ENCODE measurements around the gene DCAF15. TPM values are rescaled to one million over a fixed set of nuclear protein-coding genes. Genes with fewer than 3 reads are reported as not detected.
A peak's percentile ranks its signal among the peaks of the same experiment; 100 is the strongest.

DCAF15 gene
- total RNA-seq, 1 donor from 2014 or later = 6.3 TPM

- no peak for TF ChIP-seq CTCF (IDR thresholded peaks at IDR 0.05; ENCODE audit: insufficient read depth, low read length, severe bottlenecking)
- H3K4me3 ChIP-seq (ENCODE audit: low read depth, low read length) = no peak overlapping the region
- FAIRE-seq (no peak), DNase-seq (ENCODE audit: low read depth) (no peak)
- H3K36me3 ChIP-seq (ENCODE audit: control insufficient read depth, insufficient read depth, low read length) = peaks cover 17% of the 10 kb centered on the region
- H3K27me3 ChIP-seq (ENCODE audit: control insufficient read depth, insufficient read depth, low read length) = no peaks in the 10 kb centered on the region
Observed at GRCh38 chr19:13929340-13929739, 23.0 kb upstream of the DCAF15 start.

- TF ChIP-seq CTCF (IDR thresholded peaks at IDR 0.05; ENCODE audit: insufficient read depth, low read length, severe bottlenecking) = no peak
- no peak for DNase-seq (ENCODE audit: low read depth)
- Histone ChIP-seq H3K36me3 (ENCODE audit: control insufficient read depth, insufficient read depth, low read length) (peaks cover 12% of the 10 kb centered on the region), H3K4me3 (ENCODE audit: low read depth, low read length) (no peak overlapping the region), H3K27me3 (ENCODE audit: control insufficient read depth, insufficient read depth, low read length) (no peaks in the 10 kb centered on the region)
- FAIRE-seq = no peak
Observed at GRCh38 chr19:13929956-13930355, 22.4 kb upstream of the DCAF15 start.

DNA sequence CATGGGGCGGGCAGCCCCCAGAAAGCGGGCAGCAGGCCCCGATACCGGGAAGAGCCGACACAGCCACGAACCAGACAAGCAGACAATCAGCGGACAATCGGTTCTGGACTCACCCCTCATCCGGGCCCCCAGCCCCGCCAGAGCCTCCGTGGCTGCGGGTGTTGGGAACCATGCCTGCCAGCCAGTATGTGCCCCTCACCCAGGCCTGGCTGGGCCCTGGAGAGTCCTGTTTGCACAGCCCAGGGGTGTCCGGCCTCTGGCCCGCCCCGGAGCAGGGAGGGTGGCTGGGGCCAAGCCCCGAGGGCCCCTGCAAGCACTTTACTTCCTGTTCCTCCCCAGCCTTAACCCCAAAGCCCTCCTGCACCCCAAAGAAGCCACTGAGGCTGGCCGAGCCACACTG lies 21.9 kb upstream of the DCAF15 start:
- DNase-seq (ENCODE audit: low read depth) (no peak), FAIRE-seq (no peak)
- TF ChIP-seq CTCF (IDR thresholded peaks at IDR 0.05; ENCODE audit: insufficient read depth, low read length, severe bottlenecking) = no peak
- Histone ChIP-seq H3K36me3 (ENCODE audit: control insufficient read depth, insufficient read depth, low read length) (peaks cover 12% of the 10 kb centered on the region), H3K27me3 (ENCODE audit: control insufficient read depth, insufficient read depth, low read length) (no peaks in the 10 kb centered on the region), H3K4me3 (ENCODE audit: low read depth, low read length) (no peak overlapping the region)

GRCh38 chr19:13931391-13932148 lies 20.7 kb upstream of the DCAF15 start:
- TF ChIP-seq CTCF (IDR thresholded peaks at IDR 0.05; ENCODE audit: insufficient read depth, low read length, severe bottlenecking) = no peak
- Histone ChIP-seq H3K27me3 (ENCODE audit: control insufficient read depth, insufficient read depth, low read length) (no peaks in the 10 kb centered on the region), H3K4me3 (ENCODE audit: low read depth, low read length) (no peak overlapping the region), H3K36me3 (ENCODE audit: control insufficient read depth, insufficient read depth, low read length) (peaks cover 10% of the 10 kb centered on the region)
- DNase-seq (ENCODE audit: low read depth) (no peak), FAIRE-seq (no peak)

GRCh38 chr19:13932149-13932637 lies 20.1 kb upstream of the DCAF15 start:
- Histone ChIP-seq H3K36me3 (ENCODE audit: control insufficient read depth, insufficient read depth, low read length) (peaks cover 5% of the 10 kb centered on the region), H3K27me3 (ENCODE audit: control insufficient read depth, insufficient read depth, low read length) (no peaks in the 10 kb centered on the region), H3K4me3 (ENCODE audit: low read depth, low read length) (no peak overlapping the region)
- FAIRE-seq (no peak), DNase-seq (ENCODE audit: low read depth) (peak; percentile 63)
- no peak for TF ChIP-seq CTCF (IDR thresholded peaks at IDR 0.05; ENCODE audit: insufficient read depth, low read length, severe bottlenecking)
